ENCODE results near the gene PPFIBP2.

GRCh38 chr11:7544021-7544420, 30.2 kb downstream of the PPFIBP2 start:
- TF ChIP-seq CTCF (tag by site-specific recombination; IDR thresholded peaks at IDR 0.05) (no peak), ZNF645 (tag by site-specific recombination; IDR thresholded peaks at IDR 0.05) (no peak), ZXDB (tag by site-specific recombination; IDR thresholded peaks at IDR 0.05) (no peak), MEIS1 (CRISPR knock-in tag; IDR thresholded peaks at IDR 0.05; ENCODE audit: borderline replicate concordance) (no peak), ZNF274 (IDR thresholded peaks at IDR 0.05; ENCODE audit: low read length) (no peak), ZNF274 (tag by site-specific recombination; IDR thresholded peaks at IDR 0.05; ENCODE audit: borderline replicate concordance) (no peak), ZFP41 (tag by site-specific recombination; IDR thresholded peaks at IDR 0.05; ENCODE audit: borderline replicate concordance) (no peak), ZNF549 (tag by site-specific recombination; IDR thresholded peaks at IDR 0.05) (no peak), ZNF23 (tag by site-specific recombination; IDR thresholded peaks at IDR 0.05; ENCODE audit: borderline replicate concordance) (no peak), ZNF792 (tag by site-specific recombination; IDR thresholded peaks at IDR 0.05) (no peak), BCL11A (tag by site-specific recombination; IDR thresholded peaks at IDR 0.05; ENCODE audit: low read depth) (no peak), ZBTB8A (tag by site-specific recombination; IDR thresholded peaks at IDR 0.05) (no peak), TSHZ1 (tag by site-specific recombination; IDR thresholded peaks at IDR 0.05; ENCODE audit: borderline replicate concordance) (no peak)

Measured in HEK293 (cell line).